Measurements from ENCODE around the gene TET3.

DNA sequence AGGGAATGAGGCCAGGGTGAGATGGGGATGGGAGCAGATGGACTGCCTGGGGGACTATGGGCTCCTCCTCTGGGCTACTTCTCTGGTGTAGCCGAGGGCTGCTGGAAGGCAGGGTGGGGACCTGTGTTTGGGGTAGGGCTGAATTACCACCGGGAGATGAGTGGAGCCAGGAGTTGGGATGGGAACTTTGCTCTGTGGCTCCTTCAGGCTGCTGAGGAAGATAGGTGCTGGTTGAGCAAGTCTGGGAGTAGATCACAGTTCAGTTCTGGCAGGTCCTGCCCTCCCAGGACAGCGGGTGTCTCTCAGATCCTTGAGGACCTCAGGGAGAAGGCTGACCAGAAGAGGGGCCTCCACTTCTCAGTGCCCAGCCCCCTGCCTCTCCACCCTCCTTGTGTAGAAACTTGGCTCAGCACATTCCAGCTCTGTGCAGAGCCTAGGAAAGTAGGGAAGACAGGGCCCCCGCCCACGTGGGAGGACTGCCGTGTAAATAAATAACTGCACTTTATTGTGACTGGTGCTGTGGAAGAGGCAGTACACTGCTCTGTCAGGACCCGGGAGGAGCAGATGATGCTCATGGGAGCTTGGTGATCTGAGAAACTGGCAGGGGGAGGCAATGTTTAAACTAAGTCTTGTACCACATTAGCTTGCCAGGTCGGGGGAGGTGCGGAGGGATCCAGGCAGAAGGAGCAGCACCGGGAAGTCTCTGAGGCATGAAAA lies 15.3 kb downstream of the TET3 start:
- TF ChIP-seq, protein P1, sequence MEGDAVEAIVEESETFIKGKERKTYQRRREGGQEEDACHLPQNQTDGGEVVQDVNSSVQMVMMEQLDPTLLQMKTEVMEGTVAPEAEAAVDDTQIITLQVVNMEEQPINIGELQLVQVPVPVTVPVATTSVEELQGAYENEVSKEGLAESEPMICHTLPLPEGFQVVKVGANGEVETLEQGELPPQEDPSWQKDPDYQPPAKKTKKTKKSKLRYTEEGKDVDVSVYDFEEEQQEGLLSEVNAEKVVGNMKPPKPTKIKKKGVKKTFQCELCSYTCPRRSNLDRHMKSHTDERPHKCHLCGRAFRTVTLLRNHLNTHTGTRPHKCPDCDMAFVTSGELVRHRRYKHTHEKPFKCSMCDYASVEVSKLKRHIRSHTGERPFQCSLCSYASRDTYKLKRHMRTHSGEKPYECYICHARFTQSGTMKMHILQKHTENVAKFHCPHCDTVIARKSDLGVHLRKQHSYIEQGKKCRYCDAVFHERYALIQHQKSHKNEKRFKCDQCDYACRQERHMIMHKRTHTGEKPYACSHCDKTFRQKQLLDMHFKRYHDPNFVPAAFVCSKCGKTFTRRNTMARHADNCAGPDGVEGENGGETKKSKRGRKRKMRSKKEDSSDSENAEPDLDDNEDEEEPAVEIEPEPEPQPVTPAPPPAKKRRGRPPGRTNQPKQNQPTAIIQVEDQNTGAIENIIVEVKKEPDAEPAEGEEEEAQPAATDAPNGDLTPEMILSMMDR (IDR thresholded peaks at IDR 0.05), result no peak
- no peak for TF ChIP-seq POLR2A (IDR thresholded peaks at IDR 0.05)

Data from testis (tissue), 2 donors.